Coronary artery (tissue), 2 donors: Measurements from ENCODE around the gene CD2BP2.

Experiments used
- DNase-seq: peaks from one replicate; pipeline ENCODE4 v3.0.0-alpha.2; 2017; ENCODE audit warnings: low spot score
- H3K27ac ChIP-seq, 2 donors: fragments of 200-600 bp; sonication (generic); one replicate each; pipeline ENCODE4 v1.5.1; 2016 to 2019
- H3K4me3 ChIP-seq: fragments of 200-600 bp; sonication (generic); 2 replicates; pipeline ENCODE4 v1.5.1; 2016; ENCODE audit warnings: mild to moderate bottlenecking, moderate library complexity
- CTCF ChIP-seq: fragments of 200-600 bp; sonication (generic); IDR thresholded peaks from one replicate; pipeline ENCODE4 v1.5.1; 2019; ENCODE audit warnings: antibody characterized with exemption

Gene CD2BP2

GRCh38 chr16:30357715-30358576 lies 2.8 kb upstream of the CD2BP2 start:
- DNase-seq = no peak
- Histone ChIP-seq H3K4me3 (no peak overlapping the region), H3K27ac (no peak overlapping the region)
- TF ChIP-seq CTCF = no peak

- no peak for DNase-seq
Measured at GRCh38 chr16:30357085-30357714, 2.1 kb upstream of the CD2BP2 start.

GRCh38 chr16:30356401-30357084 lies 1.4 kb upstream of the CD2BP2 start:
- Histone ChIP-seq H3K4me3 (peak overlapping the region; percentile 90), H3K27ac (peak overlapping the region; percentile 91 to 99)
- no peak for TF ChIP-seq CTCF
- DNase-seq = no peak

More at GRCh38 chr16:30357085-30357714, 2.1 kb upstream of the CD2BP2 start:
- no peak for TF ChIP-seq CTCF
- Histone ChIP-seq H3K27ac (no peak overlapping the region), H3K4me3 (no peak overlapping the region)

GRCh38 chr16:30355954-30356308 lies 823 bp upstream of the CD2BP2 start:
- DNase-seq = no peak
- H3K4me3 ChIP-seq = peak overlapping the region; percentile 90
- TF ChIP-seq CTCF = no peak
- peak overlapping the region; percentile 91 to 99 for H3K27ac ChIP-seq

- Histone ChIP-seq H3K4me3 (peak overlapping the region; percentile 90), H3K27ac (peak overlapping the region; percentile 91 to 99)
- no peak for TF ChIP-seq CTCF
- DNase-seq = no peak
Measured at GRCh38 chr16:30354423-30355143, 525 bp downstream of the CD2BP2 start.

GRCh38 chr16:30353438-30354129 lies 1.5 kb downstream of the CD2BP2 start:
- Histone ChIP-seq H3K4me3 (peak overlapping the region; percentile 90), H3K27ac (peak overlapping the region; percentile 91 to 99)
- TF ChIP-seq CTCF = no peak
- no peak for DNase-seq
